ENCODE results near the gene ZNF555.
A peak's percentile ranks its signal among the peaks of the same experiment; 100 is the strongest.
"Not testable (repeated sequence)": the region's sequence is repeated elsewhere in the genome, so short reads cannot be mapped to it uniquely, and the experiment has no call there.

Gene ZNF555

DNA sequence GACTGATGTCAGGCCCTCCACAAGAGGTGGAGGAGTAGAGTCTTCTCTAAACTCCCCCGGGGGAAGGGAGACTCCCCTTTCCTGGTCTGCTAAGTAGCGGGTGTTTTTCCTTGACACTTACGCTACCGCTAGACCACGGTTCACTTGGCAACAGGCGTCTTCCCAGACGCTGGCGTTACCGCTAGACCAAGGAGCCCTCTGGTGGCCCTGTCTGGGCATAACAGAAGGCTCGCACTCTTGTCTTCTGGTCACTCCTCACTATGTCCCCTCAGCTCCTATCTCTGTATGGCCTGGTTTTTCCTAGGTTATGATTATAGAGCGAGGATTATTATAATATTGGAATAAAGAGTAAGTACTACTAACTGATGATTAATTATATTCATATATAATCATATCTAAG lies 30.9 kb downstream of the ZNF555 start:
- not testable (repeated sequence) for DNase-seq

DNA sequence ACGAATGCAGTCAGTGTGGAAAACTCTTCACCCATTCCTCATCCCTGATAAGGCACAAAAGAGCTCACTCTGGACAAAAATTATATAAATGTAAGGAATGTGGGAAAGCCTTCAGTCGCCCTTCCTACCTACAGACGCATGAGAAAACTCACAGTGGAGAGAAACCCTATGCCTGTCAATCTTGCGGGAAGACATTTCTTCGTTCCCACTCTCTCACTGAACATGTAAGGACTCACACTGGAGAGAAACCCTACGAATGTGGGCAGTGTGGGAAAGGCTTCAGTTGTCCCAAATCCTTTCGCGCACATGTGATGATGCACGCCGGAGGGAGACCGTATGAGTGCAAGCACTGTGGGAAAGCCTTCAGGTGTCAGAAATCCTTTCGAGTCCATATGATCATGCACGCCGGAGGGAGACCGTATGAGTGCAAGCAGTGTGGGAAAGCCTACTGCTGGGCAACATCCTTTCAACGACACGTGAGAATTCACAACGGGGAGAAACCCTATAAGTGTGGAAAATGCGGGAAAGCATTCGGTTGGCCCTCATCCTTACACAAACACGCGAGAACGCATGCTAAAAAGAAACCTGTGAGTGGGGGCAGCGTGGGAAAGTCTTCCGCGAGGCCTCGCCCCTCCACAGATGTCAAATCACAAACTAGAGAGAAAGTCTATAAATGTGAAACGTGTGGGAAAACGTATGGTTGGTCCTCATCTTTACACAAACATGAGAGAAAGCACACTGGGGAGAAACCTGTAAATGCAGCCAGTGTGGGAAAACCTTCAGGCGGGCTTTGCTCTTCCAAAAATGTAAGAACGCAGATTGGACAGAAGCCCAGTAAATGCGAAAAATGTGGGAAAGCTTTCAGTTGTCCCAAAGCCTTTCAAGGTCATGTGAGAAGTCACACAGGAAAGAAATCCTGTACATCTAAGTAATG lies 36.4 kb downstream of the ZNF555 start:
- DNase-seq = no peak

DNA sequence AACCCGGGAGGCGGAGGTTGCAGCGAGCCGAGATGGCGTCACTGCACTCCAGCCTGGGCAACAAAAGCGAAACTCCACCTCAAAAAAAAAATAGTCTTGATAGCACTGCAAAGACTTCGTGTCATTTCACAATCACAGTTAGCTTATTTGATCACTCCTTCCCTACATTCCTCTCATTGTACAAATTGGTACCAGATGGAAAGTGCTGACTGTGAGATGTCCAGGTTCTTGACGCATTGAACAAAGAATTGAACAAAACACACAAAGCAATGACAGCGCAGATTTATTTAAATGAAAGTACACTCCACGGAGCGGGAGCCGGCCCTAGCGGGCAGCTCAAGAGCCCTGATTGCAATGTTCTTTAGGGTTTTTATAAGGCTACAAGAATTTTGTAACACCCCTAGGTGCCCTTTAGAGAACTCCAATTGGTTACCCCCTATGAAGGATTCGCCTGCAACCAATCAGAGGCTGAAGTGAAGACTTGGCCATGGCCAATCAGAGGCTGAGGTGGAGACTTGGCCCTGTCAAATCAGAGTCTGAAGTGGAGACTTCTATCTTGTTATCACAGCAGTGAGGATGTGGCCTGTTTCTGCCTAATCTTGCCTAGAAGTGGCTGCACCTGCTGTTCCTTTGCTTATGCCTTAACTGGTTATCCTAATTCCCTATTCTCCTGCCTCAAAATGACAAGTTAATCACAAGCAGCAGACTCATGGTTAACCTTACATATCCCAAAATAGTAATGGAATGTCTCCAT lies 42.6 kb downstream of the ZNF555 start:
- no peak for DNase-seq

DNA sequence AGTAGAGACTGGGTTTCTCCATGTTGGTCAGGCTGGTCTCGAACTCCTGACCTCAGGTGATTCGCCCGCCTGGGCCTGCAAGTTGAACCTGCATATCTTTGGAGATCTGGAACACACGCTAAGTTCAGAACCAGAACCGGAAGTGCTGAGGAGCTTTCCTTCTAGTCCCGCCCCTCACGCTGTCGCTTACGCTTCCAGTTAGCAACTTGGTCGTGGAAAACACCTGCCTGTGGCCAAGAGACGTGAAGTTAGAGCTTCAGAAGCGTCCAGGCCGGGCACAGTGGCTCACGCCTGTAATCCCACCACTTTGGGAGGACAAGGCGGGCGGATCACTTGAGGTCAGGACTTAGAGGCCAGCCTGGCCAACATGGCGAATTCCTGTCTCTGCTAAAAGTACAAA lies 44.5 kb downstream of the ZNF555 start:
- DNase-seq = no peak

DNA sequence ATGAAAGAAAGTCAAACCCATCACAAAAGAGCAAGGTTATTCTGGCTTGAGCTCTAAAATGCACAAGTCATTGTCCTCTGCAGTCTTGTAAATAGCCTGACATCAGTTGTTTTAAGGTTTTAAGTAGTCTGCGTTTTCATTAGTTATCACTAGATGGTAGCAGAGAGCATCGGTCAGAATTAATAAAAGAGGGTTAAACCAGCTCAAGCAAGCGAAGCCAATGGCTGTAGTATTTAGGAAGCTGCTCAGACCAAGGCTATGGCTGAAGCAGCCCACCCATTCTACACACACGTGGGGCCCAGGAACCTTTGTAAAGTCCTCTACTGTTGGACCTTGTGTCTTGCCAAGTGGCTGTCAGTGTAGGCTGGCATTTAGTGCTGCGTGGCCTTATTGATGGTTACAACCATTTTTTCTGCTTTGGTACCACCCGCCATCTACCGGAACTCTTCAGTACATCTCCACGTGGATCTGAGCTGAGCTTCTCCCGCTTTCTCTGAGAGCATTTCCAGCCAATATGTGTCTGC lies 46.2 kb downstream of the ZNF555 start:
- DNase-seq = no peak

DNA sequence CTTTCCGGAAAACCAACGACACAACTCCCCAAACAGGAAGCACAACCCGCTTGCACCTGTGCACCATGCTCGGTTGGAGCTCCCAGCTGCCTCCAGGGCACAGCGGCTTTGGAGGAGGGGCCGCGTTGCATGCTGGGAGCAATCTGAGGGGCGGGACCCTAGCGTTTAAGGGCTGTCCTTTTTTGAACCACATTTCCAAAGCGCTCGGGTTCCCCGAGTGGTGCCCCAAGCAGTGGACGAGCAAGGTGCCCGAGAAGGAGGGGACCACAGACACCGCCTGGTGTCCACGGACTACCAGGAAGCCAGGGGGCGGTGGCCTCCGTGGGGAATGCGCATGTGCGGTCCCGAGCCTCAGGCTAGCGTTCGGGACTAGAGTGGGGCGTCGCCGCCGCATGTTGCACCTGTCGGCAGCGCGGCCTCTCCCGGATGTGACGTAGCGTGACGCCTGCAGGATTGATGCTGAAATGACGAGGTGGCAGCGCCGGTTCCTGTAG lies 47.5 kb downstream of the ZNF555 start:
- peak; percentile 43 to 51 for DNase-seq

DNA sequence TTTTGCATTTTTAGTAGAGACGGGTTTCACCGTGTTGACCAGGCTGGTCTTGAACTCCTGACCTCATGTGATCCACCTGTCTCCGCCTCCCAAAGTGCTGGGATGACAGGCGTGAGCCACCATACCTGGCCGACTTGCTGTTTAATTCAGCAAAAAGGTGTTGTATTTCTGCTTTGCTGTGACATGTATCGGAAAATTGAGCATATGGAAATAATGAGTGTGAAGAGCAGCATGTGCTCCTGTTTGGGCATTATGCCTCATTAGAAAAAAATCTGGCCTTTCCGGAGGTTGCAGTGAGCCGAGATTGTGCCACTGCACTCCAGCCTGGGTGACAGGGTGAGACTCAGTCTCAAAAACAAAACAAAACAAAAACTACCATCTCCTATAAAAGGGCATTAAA lies 49.3 kb downstream of the ZNF555 start:
- not testable (repeated sequence) for DNase-seq

DNA sequence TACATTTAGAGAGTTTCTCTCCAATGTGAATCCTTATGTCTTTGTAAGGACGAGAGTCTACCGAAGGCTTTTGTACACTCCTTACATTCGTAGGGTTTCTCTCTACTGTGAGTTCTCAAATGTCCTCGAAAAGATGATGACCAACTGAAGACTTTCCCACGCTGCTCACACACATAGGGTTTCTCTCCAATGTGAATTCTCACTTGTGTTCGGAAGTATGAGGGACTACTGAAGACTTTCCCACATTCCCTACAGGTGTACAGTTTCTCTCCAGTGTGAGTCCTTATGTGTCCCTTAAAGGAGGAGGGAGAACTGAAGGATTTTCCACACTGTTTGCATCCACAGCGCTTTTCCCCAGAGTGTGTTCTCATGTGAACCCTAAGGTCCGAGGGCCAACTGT lies 55.4 kb downstream of the ZNF555 start:
- no peak for DNase-seq

DNA sequence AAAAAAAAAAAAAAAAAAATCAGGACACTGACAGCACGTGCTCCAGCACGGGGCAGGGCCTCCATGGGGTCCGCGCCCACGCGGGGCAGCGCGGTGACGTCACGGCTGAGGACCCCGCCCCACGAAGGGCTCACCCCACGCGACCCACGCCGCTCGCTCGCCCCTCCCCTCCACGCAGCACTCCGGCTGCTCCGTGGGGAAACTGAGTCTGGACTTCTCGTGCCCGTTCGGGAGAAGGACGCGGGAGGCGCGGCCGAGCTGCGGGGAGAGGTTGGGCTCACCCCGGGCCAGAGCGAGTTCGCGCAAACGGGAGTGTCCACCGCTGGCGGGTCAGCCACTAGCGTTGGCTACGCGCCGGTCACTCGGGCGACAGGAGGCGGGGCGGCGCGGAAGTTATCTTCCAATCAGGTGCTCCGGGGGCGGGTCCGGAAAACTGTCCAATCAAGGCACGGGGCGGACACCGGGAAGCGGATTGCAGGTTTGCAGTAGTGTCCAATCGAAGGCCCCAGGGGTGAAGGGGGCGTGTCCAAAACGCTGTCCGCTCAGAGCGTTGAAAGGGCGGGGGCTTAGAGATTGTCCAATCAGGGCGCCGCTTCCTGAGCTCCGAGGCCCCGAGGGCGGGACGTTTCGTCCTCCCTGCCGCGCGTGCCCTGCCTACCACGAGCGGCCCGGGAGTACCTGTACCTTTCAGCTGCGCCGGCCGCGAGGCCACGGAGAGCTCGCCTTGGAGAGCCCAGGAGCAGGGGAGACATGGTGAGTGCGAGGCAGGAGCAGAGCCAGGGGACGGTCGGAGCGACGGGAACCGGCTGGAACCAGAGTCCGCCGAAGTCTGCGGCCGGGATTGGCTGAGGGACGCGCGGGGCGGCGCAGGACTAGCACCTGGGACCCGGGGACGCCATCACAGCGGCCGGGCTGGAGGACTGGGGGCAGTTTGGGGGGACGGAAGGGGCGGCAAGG lies 59.3 kb downstream of the ZNF555 start, which contains the start of gene ZNF57:
Gene ZNF57 (plus strand): TSS at position 633 of the 957 bp plus-strand sequence. CDS start 118 bp downstream, at position 751.
- peak; percentile 98 for DNase-seq

DNA sequence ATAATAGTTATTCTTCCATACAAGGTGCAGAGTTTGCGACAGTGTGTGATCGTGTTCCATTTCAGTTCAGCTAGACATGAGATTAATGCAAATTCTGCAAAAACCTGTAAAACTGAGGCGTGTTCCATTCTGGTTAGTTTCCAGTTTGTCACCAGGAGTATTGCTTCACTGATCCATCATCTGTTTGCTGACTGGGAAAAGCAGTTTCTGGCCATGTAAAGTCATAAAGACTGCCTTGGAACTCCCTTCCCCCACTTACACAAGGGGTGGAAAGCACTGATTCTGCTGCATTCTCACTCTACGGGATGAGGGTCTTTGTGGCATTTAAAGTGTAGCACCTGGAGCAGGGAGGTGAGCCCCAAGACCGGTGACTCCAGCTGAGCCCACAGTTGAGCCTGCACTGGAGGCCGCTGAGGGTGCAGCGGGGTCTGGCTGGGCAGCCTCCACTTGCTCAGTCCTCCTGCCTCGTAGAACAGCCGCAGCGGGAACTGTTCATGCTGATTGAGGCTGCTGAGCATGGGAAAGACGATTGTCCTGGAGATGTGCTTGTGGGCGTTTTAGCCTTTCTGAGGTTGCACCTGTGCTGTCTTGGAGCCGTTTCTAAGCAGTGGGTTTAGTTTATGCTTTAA lies 61.4 kb downstream of the ZNF555 start:
- DNase-seq = no peak

DNA sequence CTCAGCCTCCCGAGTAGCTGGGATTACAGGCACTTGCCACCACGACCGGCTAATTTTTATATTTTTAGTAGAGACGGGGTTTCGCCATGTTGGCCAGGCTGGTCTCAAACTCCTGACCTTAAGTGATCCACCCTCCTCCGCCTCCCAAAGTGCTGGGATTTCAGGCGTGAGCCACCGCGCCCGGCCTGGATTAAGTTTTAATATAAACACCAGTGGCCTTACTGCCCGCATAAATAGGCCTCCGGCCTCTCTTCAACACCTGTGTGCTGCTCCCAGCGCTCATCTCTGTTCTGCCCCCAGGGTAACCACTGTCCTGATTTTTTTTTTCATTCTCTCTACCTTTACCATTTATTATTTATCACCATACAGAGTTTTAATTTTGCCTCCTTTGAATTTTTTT lies 62.1 kb downstream of the ZNF555 start:
- DNase-seq = not testable (repeated sequence)

DNA sequence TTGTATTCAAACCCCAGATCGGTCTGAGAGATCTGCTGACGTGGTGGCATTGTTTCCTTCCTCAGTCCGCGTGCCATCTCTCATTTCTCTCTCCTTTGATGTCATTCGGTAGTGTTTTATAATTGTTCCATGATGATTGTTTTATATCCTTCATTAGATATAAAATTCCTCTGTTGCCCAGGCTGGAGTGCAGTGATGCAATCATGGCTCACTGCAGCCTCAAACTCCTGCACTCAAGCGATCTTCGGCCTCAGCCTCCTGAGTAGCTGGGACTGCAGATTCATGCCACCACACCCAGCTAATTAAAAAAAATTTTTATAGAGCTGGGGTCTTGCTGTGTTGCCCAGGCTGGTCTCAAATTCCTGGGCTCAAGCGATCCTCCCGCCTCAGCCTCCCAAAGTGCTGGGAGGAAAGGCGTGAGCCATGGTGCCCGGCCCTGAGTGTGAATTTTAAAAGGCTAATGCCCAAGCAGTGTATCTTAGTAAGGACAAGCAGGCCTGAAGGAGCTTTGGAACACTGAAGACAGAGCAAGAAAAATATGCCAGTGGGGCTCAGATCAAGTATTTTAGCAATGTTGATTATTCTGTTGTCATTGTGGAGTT lies 64.7 kb downstream of the ZNF555 start:
- no peak for DNase-seq

DNA sequence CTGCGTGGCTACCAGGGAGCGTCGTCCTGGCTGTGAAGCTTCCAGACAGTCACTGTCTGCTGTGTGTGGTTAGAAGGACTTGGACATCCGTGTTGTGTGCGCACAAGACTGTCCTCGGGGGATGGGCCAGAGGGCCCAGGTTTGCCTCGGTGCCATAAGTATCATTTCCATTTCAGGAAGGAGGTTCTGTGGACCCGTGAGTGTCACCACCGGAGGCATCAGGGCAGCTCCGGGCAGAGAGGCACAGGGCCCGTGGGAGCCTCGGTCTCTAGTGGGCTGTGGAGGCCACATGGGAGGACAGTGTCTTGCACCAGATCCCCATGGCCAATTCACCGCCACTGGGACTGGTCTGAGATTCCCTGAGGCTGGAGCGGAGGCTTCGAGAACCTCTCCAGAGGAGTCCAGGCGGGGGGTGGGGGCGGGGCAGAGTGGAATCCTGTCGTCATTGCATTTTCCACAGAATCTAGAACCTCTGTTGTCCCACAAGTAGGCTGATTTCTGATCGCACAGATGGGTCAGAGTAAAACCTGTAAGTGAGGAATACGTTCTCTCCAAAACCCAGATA lies 65.4 kb downstream of the ZNF555 start:
- DNase-seq = no peak
